GM18951 (cell line): ENCODE data around the gene MRPL2.

ENCODE experiments used
- POLR2A ChIP-seq: IDR thresholded peaks from 4 replicates; pipeline ENCODE4 v1.6.1; 2011; ENCODE audit warnings: mild to moderate bottlenecking; ENCODE audit not compliant: insufficient read length, insufficient read depth; ENCODE audit errors: extremely low read depth
- in situ Hi-C: fragments of 300-500 bp; cut with MboI; formaldehyde crosslinking; loops from one replicate; pipeline ENCODE4 v1.12.0; 2022; ENCODE audit warnings: low sequenced_read_pairs, mixed read lengths, inconsistent platforms; ENCODE audit not compliant: unreplicated experiment

The MRPL2 gene

DNA sequence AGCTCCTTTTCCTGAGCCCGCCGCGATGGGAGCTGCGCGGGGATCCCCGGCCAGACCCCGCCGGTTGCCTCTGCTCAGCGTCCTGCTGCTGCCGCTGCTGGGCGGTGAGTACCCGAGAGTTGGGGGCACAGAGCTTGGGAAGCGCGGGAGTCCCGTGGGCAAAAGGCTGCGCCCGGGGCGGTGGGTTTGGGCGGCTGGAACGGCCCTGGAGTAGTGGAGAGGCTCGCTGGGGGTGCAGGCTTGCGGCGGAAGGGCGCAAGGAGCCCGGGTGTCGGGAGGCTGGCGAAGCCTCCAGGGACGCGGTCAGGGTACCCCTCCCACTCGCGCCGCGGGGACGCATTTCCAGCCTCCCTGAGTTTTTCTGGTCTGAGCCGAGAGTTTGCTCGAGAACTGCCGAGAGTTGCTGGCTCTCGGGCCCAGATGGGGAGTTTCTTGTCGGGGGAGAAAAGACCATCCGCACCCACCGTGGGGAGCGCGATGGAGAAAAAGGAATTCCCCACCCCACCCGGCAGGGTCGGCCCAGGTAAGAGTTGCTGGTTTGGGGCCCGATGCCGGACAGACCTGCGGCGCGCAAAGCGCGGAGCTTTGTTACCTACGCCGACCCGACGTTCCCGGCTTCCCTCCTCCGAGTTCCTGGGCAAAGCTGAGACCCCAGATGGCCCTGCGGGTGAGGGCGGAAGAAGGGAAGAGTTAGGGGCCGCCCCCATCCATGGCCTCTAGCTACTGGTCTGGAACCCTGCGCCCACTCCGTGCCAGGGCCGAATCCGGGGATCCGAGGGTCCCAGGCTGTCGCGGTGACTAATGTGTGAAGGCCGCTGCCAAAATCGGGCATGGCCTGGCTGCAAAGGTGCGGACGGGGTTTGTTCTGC is 17.5 kb upstream of the MRPL2 start:
- in situ Hi-C loops = no loop called here
- no peak for TF ChIP-seq POLR2A

DNA sequence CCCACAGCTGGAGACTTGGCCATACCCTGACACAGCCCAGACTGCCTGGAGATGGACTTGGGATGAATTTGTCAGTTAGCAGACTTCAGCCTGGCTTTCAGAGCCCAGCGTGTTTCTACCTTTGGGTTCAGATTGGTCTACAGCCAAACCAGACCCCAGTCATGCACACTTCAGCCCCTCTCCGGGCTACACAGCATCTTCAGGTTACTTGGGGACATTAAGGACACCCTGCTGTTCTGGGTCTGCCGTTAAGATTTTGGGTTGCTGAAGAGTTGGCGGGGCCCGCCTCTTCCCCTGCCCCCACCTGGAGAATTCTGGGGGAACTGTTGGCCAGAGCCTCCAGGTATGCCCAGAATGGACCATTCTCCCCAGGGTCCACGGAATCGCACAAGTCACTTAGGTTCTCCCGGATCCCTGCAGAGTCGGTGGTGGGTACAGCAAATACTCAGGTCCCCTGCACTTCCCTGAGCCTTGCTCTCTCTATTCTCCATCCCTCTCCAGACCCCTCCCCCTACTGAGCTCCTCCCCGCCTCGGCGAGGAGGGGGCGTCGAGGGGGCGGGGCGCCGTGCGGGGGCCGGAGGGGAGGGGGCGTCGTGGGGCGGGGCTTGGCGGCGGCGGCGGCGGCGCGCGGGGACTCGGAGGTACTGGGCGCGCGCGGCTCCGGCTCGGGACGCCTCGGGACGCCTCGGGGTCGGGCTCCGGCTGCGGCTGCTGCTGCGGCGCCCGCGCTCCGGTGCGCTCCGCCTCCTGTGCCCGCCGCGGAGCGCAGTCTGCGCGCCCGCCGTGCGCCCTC is 16.6 kb upstream of the MRPL2 start, which contains the start of gene PTK7:
Gene PTK7, plus strand, starts transcription at position 645 of the 794 bp plus-strand sequence. CDS start 175 bp downstream, outside the sequence.
- no peak for TF ChIP-seq POLR2A
- in situ Hi-C loops = no loop called here

DNA sequence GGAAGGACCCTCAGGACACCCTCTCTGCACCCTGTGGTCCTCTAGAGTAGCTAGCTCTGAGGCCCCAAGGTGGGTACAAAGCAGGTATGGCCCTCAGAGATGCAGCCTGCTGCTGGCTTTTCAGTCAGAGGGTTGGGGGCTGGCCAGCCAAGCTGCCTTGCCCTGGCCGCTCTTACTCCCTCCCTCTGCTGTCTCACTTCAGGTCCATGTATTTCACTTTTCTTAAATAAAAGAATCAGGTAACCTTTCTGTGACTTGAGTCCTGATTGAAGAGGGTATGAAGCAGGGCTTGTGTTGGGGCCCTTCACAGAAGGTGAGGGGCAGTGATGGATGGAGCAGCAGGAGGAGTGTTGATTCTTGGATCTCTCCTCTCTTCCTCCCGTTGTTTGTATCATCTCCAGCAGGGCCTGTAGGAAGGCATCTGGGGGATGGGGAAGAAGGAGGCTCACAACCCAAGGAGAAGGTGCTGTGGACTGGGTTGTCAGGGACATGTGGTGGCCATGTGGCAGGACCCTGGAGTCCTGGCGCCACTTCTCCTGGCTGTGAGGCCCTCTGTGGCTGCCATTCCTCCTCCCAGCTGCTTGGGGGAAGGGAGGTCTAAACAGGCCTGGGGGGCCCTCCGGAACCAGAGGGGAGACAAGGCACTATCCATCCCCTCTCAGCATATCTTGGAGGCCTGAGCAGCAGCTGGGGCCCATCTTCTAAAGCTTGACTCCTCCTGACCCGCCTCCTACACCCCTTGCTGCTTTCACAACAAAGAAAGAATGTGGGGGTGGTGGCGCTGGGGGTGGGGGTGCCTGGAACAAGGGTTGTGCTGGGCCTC is 15.8 kb upstream of the MRPL2 start:
- in situ Hi-C loops = no loop called here
- no peak for TF ChIP-seq POLR2A

DNA sequence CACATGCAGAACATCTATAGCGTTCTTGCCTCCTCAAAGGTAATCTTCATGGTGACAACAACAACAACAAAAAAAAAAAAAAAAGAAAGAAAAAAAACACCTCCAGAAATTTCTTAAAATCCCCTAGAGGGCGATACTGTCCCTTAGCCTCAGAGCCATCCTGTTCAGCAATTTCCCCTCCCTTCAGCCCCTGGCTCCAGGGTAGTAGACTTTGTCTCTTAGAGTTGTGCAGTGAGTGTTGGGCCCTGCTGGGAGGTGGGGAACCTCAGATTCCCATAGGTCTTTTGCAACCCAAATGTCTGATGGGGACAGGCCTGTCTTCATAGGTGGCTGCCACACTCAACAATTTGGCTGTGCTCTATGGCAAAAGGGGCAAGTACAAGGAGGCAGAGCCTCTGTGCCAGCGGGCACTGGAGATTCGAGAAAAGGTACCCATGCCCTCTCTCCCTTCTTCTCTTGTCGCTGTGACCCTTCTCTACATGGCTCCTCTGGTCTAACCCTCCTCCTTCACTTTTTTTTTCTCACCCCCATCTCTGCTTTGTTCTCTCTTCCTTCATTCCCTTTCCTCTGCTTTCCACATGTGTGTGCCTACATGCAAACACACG is 10.9 kb upstream of the MRPL2 start:
- in situ Hi-C loops = no loop called here
- no peak for TF ChIP-seq POLR2A

DNA sequence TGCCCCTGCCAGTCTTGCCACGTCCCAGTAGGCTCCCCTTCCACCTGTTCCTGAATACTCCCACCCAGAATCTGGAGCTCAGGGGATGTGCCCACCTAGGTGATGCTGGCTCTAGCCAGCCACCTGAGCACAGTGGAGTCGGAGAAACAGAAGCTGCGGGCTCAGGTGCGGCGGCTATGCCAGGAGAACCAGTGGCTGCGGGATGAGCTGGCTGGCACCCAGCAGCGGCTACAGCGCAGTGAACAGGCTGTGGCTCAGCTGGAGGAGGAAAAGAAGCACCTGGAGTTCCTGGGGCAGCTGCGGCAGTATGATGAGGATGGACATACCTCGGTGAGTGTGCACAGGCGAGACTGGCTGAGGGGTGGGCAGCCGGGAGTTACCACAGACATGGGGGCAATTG is 3.6 kb upstream of the MRPL2 start:
- TF ChIP-seq POLR2A = no peak
- in situ Hi-C loops = no loop called here

DNA sequence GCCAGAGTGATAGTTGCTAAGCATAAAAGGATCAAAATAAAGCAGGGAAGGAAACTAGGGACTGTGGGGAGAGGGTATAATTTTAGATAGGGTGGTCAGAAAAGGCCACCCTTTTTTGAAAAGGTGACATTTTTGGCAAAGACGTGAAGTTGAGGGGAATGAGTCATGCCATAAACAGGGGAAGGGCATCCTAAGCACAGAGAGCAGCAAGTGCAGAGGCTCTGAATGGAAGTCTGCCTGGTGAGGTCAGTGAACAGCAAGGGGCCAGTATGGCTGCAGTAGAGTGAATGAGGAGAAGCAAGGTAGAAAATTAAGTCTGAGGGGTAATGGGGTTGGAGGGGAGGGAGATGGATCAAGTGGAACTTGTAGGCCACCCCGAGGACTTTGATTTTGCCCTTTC is 2.6 kb upstream of the MRPL2 start:
- no peak for TF ChIP-seq POLR2A
- in situ Hi-C loops = no loop called here

DNA sequence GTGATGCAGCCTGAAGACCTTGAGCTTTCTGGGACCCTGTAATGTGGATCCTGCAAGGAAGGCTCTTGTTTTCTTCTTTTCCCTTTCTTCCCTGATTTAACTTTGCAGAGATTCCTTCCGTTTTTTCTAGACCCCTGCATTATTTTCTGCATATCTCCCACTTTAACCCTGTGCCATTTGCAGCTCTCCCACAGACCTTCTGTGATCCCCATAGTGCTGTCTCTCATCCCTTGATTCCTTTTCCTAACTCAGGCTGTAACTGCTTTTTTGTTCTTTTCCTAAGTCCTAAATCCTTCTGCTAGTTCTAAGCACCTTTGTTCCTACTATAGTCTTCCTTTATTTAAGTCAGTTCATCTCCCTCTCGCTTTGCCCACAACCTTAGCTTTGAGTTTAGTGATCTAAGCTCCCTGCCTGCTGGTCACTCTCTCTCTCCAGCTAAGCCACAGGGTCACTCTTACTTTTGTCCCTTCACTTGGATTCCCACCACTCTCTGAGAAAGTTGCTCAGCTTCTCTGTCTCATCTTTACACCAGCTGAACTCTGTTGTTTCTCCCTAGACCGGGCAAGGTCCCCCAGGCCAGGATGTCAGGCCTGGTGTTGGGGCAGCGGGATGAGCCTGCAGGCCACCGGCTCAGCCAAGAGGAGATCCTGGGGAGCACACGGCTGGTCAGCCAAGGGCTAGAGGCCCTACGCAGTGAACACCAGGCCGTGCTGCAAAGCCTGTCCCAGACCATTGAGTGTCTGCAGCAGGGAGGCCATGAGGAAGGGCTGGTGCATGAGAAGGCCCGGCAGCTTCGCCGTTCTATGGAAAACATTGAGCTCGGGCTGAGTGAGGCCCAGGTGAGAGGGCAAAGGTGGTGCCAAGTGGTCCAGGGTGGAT is 1.8 kb upstream of the MRPL2 start:
- in situ Hi-C loops = no loop called here
- TF ChIP-seq POLR2A = no peak

DNA sequence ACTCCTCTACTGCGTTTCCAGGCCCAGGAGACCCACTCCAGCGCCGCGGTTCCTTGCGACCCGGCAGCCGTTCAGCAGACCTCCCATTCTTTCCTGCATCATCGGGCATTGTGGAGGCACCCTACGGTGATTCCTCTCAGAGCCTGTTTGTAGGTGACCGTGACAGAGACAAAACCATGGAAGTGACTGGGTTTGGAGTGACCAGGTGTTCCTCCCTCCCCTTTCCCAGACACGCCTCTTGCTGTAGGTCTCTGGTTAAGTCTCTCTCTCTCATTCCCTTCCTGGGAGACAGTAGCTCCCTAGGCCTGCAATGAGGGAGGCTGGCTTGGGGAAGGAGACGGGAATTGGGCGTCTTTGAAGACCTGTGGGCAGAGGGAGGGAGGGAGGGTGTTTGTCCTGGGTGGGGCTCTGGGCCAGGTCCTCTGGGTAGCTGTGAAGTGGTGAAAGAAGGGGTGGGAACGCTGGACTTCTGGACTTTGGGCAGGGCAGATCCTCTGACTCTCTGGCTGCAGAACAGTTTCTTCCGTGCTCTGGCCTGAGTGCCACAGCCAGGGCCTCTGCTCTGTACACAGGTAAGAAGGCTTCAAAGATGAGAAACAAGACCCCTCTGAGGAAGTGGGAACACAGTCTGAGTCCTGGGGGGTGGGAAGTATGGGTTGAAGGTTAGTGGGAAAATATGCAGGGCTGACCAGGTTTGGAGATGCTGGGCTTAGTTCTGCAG is 960 bp upstream of the MRPL2 start:
- in situ Hi-C loops = no loop called here
- TF ChIP-seq POLR2A = no peak

DNA sequence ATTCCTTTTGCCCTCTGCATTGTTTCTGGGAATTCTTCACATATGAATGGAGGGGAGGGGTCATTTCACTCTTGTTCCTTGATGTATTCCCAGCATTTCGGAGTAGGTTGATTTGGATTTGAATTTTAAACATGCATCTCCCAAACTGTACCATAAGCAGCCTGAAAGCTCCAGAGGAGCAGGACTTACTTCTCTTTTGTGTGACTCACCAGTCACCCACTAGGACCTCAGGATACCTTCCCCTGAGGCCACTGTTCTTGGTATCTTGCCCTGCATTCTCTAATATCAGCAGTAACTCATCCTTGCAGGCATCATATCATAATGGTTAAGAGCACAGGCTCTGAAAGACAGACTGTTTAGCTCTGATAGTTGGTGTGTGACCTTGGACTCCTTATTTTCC is 703 bp downstream of the MRPL2 start:
- in situ Hi-C loops = no loop called here
- TF ChIP-seq POLR2A = no peak

DNA sequence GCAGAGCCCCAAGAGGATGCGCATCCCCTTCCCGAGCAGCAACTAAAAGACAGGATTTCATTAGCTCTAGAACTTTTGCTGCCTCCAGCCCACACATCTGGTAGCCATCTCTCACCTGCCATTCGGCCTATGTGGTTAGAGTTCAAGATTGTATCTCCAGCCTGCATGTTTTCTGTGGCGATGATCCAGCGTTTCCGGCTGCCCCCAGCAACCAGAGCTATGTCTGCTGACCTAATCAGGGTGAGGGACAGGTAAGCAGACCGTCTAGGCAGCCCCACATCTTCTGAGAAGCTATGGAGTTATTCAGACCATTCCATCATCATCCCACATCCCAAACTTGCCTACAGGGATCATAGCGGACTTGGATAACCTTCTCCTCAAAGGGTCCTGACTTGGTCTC is 3.3 kb downstream of the MRPL2 start:
- in situ Hi-C loops = no loop called here
- no peak for TF ChIP-seq POLR2A

DNA sequence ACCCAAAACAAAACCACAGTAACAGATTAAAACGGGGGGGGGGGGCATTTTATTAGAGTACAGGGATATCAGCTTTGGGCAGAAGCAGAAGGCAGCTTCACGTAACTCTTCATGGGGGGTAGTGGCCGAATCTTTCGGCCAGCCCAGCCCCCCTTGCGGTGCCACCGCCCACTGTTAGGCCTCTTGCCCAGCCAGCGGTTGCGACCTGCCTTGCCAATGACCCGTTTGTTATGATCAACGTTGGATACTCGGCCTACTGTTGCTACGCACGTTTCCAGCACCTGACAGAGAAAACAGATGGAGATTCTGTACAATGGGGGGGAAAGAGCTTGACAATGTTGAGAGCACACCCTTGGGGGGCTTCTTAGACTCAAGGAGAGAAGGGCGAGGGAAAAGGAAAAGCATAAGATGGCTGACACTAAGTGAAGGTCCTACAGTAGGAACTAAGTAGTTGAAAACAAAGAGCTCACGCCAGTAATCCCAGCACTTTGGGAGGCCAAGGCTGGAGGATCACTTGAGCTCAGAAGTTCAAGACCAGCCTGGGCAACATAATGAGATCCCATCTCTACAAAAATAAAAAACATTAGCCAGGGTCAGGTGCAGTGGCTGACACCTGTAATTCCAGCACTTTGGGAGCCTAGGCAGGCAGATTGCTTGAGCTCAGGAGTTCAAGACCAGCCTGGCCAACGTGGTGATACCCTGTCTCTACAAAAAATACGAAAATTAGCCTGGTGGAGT is 4.9 kb downstream of the MRPL2 start:
- no peak for TF ChIP-seq POLR2A
- in situ Hi-C loops = no loop called here
